Suppressor macrophage treated with lipopolysaccharide for 1 hour (primary cell): ENCODE data around the gene DAB2IP.
A peak's percentile ranks its signal among the peaks of the same experiment; 100 is the strongest.

Experiments used
- DNase-seq, 3 donors: peaks; one replicate each; pipeline ENCODE4 v3.0.0-alpha.2; 2020 to 2022

DAB2IP gene

DNA sequence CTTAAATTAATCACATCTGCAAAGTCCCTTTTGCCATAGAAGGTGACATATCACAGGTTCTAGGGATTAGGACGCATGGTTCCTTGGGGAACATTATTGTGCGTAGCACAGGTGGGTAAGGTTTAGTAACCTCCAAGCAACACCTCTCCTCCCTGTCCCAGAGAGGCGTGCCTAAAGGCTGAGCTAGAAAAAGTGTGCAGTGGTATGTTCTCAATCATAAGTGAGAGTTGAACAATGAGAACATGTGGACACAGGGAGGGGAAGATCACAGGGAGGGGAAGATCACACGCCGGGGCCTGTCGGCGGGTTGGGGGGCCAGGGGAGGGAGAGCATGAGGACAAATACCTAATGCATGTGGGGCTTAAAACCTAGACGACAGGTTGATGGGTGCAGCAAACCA lies 14.9 kb downstream of the DAB2IP start:
- DNase-seq, result no peak

GRCh38 chr9:121667214-121667613 lies 15.8 kb downstream of the DAB2IP start:
- no peak for DNase-seq

DNA sequence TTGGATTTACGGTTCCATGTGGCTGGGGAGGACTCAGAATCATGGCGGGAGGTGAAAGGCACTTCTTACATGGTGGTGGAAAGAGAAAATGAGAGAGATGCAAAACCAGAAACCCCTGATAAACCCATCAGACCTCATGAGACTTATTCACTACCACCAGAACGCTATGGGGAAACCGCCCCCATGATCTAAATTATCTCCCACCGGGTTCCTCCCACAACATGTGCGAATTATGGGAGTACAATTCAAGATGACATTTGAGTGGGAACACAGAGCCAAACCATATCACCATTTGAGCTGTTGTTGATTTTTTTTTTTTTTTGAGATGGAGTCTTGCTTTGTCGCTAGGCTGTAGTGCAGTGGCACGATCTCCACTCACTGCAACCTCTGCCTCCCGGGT lies 16.5 kb downstream of the DAB2IP start:
- no peak for DNase-seq

- peak; percentile 82 to 84 (median 83) for DNase-seq
These were observed 19.0 kb downstream of the DAB2IP start for GRCh38 chr9:121670431-121670830.

- DNase-seq, result peak in 1 of 3 donors; percentile 22
These were observed 20.2 kb downstream of the DAB2IP start for GRCh38 chr9:121671612-121672155.

- no peak for DNase-seq
These were observed 20.8 kb downstream of the DAB2IP start for GRCh38 chr9:121672213-121672612.

DNA sequence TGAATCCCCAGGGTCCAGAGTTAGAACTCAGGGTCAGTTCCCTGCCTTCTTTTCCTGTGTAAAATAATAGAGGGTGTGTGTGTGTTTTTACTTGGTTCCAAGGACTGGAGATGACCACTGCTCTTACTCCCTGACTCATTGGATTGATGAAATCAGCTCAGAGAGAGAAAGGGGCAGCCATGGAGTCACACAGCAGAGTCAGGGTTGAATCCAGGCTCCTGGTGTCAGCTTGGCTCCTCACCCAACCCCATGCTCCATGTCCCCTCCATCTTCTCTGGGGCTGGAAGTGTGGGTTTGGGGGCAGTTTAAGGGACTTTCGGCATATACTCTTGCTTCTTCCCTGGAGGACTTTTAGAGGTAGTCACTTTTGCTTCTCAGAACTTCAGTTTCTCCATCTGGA lies 21.6 kb downstream of the DAB2IP start:
- DNase-seq, result peak; percentile 35 to 63 (median 51)

- DNase-seq, result no peak
These were observed 22.1 kb downstream of the DAB2IP start for GRCh38 chr9:121673576-121673975.

GRCh38 chr9:121674017-121674416 lies 22.6 kb downstream of the DAB2IP start:
- DNase-seq, result peak in 1 of 3 donors; percentile 51

DNA sequence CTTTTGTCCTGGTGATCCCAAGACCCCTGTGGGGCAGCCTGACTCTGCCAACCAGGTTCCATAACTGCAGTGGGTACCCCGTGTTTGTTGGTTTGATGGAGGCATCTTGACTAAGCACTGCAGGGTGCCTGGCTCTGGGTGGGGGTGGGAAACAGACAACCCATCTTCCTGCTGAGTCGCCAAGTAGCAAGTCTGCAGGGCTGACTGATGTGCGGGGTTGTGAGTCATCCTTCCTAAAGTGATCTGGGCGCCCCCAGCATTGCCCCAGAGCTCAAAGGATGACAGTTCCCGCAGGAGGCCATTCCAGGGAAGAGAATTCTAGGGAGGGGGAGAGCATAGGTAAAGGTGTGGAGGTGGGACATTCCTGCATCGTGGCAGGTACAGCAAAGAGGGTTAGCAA lies 23.5 kb downstream of the DAB2IP start:
- DNase-seq, result peak; percentile 76 to 82 (median 81)

- no peak for DNase-seq
These were observed 23.9 kb downstream of the DAB2IP start for GRCh38 chr9:121675381-121675780.

DNA sequence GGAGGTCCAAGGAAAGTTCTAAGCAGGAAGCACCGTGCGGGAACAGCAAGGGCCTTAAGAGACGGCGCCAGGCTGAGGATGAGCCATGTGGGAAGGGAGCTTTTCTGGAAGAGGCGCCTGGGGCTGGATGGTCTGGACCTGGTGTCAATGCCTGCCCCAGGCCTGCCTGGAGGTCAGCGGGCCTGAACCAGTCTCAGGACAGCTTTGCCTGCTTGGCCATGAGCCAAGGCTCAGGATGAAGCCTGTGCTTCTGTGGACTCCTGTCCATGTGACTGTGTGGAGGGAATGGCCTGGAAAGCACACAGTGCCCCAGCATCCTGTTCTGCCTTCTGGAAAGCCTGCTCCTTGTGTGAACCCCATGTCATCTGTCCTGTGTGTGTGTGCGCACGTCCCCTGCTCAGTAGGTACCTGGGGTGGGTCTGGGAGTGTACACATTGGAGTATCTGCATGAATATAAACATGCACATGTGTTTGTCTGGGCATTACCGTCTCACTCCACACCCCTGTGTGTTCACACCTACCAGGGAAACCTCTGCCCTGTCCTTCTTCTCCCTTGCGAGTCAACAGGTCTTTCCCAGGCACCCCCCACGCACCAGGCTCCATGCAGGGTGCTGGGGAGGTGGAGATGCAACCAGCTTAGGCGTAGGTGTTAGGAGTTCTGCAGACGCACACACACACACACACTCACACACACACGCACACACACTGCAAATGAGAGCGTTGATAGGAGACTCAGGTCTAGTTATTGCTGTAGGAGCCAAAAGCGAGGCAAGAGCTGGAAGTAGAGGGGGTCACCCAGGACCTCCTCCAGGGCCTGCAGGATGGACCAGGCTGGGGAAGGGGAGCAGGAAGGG lies 24.8 kb downstream of the DAB2IP start:
- DNase-seq, result no peak

DNA sequence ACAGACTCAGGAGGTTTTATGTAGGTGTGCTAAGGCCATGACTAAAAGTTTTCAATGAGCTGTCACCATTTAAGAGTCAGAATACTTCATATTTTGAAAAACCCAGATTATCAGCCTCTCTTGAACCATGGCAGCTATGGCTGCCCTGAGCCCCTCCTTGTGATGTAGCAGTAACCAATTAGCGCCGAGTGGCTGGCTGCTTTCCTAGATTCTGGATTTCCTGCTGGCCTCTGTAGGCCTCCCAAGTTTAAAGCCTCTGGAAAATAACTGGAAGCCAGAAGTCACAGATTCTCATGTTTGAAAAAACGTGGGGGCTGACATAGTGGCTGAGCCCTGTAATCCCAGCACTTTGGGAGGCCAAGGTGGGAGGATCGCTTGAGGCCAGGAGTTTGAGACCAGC lies 25.5 kb downstream of the DAB2IP start:
- no peak for DNase-seq

DNA sequence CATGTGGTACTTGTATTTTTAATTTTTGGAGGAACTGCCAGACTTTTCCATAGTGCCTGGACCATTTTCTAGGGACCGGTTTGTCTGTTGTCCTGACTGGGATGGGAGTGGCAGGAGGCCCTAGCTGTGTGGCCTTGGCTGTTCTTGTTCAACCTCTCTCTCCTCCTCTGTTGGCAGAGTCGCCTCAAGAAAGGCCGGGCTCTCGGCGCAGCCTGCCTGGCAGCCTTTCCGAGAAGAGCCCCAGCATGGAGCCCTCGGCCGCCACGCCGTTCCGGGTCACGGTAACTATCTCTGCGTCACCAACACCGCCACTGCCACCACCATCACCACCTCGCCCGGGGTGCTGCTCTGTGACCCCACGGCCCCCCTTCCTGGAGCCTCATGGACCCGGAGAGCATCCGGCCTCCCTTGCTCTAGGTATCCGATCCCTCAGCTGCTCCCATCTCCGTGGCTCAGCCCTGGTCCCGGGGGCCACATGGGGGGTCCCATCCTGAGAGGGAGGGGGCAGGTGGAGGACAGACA lies 27.1 kb downstream of the DAB2IP start:
- no peak for DNase-seq

GRCh38 chr9:121679901-121680635 lies 28.6 kb downstream of the DAB2IP start:
- peak; percentile 74 to 85 (median 83) for DNase-seq

- DNase-seq, result no peak
These were observed 30.0 kb downstream of the DAB2IP start for GRCh38 chr9:121681404-121681803.

- DNase-seq, result no peak
These were observed 30.8 kb downstream of the DAB2IP start for GRCh38 chr9:121682201-121682600.

- peak in 1 of 3 donors; percentile 60 for DNase-seq
These were observed 31.6 kb downstream of the DAB2IP start for GRCh38 chr9:121682926-121683515.

GRCh38 chr9:121683652-121684051 lies 32.2 kb downstream of the DAB2IP start:
- no peak for DNase-seq

- DNase-seq, result peak; percentile 52 to 81 (median 68)
These were observed 33.1 kb downstream of the DAB2IP start for GRCh38 chr9:121684381-121685145.

DNA sequence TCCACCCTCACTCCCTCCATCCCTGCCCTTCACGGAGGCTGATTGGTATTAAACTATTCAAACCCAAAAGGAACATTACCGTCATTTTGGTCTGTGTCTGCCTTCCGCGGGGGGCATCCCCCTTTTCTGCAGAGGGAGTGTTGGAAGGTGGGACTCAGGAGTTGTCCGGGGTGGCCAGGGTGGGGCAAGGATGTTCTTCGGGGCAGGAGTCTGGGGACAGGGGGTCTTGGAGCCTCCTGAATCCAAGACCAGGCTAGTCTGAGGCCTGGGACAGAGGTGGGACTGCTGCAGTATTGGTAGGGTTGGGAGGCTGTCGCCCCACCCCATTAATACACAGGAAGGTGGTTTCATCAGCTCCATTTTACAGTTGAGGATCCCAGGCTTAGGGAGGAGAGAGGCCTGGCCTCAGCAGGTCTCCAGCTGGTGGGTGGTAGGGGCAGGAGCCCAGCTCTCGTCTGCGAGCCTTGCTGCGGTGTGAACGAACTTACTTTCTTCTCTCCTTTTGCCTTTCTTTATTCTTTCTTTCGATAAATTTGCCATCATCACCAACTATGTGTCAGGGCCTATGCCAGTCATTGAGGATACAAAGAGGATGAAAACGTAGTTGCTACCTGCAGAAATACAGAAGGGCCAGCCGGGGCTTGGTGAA lies 33.8 kb downstream of the DAB2IP start:
- no peak for DNase-seq
